GM23338 (cell line): ENCODE data around the gene RIN3. TPM values are rescaled to one million over a fixed set of nuclear protein-coding genes. Genes with fewer than 3 reads are reported as not detected.
A peak's percentile ranks its signal among the peaks of the same experiment; 100 is the strongest.

Experiments
- ATAC-seq: fragments of 200-7000 bp; cut with Tn5 transposase; 3 replicates; pipeline ENCODE4 v1.9.1; 2020
- DNase-seq: peaks from one replicate; pipeline ENCODE4 v3.0.0-alpha.2; 2015; ENCODE audit warnings: low spot score
- H2AFZ ChIP-seq: fragments of 200-600 bp; sonication (generic); 2 replicates; pipeline ENCODE4 v1.8.0; 2016; ENCODE audit warnings: antibody characterized with exemption, mild to moderate bottlenecking, moderate library complexity
- H3F3A ChIP-seq: fragments of 200-600 bp; sonication (generic); replicated peaks from 2 replicates; pipeline ENCODE4 v1.8.0; 2017; ENCODE audit warnings: antibody characterized with exemption, mixed run types, low read depth
- H3K27ac ChIP-seq: fragments of 200-600 bp; sonication (generic); 2 replicates; pipeline ENCODE4 v1.6.1; 2016; ENCODE audit warnings: low read depth
- H3K27me3 ChIP-seq: fragments of 200-600 bp; sonication (generic); 2 replicates; pipeline ENCODE4 v1.8.0; 2016; ENCODE audit warnings: mild to moderate bottlenecking, mixed run types, moderate library complexity; ENCODE audit not compliant: insufficient read depth
- H3K36me3 ChIP-seq: fragments of 200-600 bp; sonication (generic); 2 replicates; pipeline ENCODE4 v1.8.0; 2016; ENCODE audit warnings: mild to moderate bottlenecking; ENCODE audit not compliant: insufficient read depth
- H3K4me1 ChIP-seq: fragments of 200-600 bp; sonication (generic); 2 replicates; pipeline ENCODE4 v1.8.0; 2016; ENCODE audit warnings: mild to moderate bottlenecking, moderate library complexity; ENCODE audit not compliant: insufficient read depth
- H3K4me2 ChIP-seq: fragments of 200-600 bp; sonication (generic); 2 replicates; pipeline ENCODE4 v1.7.1; 2017; ENCODE audit warnings: mixed run types
- H3K4me3 ChIP-seq: fragments of 200-600 bp; sonication (generic); 2 replicates; pipeline ENCODE4 v1.6.1; 2016; ENCODE audit warnings: mixed run types
- H3K79me2 ChIP-seq: fragments of 200-600 bp; sonication (generic); replicated peaks from 2 replicates; pipeline ENCODE4 v1.8.0; 2017; ENCODE audit warnings: mild to moderate bottlenecking; ENCODE audit not compliant: insufficient read depth
- H3K9me2 ChIP-seq: fragments of 200-600 bp; sonication (generic); 2 replicates; pipeline ENCODE4 v1.8.0; 2017; ENCODE audit not compliant: insufficient read depth
- H4K20me1 ChIP-seq: fragments of 200-600 bp; sonication (generic); replicated peaks from 2 replicates; pipeline ENCODE4 v1.8.0; 2017; ENCODE audit warnings: mild to moderate bottlenecking; ENCODE audit not compliant: insufficient read depth
- H3K27ac Mint-ChIP-seq: 2 replicates; pipeline ENCODE4 v1.8.0; 2020; ENCODE audit warnings: inconsistent platforms, mild to moderate bottlenecking, moderate library complexity, mixed read lengths
- H3K27me3 Mint-ChIP-seq: 3 replicates; pipeline ENCODE4 v1.8.0; 2022; ENCODE audit warnings: low read depth, mild to moderate bottlenecking, moderate library complexity, mixed read lengths, inconsistent platforms; ENCODE audit not compliant: insufficient read depth, poor library complexity
- H3K36me3 Mint-ChIP-seq: 3 replicates; pipeline ENCODE4 v1.8.0; 2021; ENCODE audit warnings: low read depth, mild to moderate bottlenecking, inconsistent platforms, moderate library complexity, mixed read lengths
- H3K4me1 Mint-ChIP-seq: 3 replicates; pipeline ENCODE4 v1.8.0; 2020; ENCODE audit warnings: mild to moderate bottlenecking, inconsistent platforms, mixed read lengths
- H3K4me3 Mint-ChIP-seq: 3 replicates; pipeline ENCODE4 v1.8.0; 2021; ENCODE audit warnings: moderate library complexity, mild to moderate bottlenecking, inconsistent platforms, mixed read lengths
- H3K9me3 Mint-ChIP-seq: 3 replicates; pipeline ENCODE4 v1.8.0; 2020; ENCODE audit warnings: moderate library complexity, mild to moderate bottlenecking, inconsistent platforms, mixed read lengths
- CREB1 ChIP-seq: fragments of 250-450 bp; sonication (Bioruptor Pico); IDR thresholded peaks from 2 replicates; pipeline ENCODE4 v1.5.0; 2020; ENCODE audit warnings: low read depth, mild to moderate bottlenecking, moderate library complexity
- CTCF ChIP-seq, 2 experiments: fragments of 200-600 bp in 1 of 2; sonication (generic) in 1 of 2; conservative IDR thresholded peaks; 2 replicates each; pipeline versions ENCODE4 v1.5.1 to v1.6.1; 2016 to 2017; ENCODE audit warnings: antibody characterized with exemption in 2 of 2, low read depth in 2 of 2, mild to moderate bottlenecking in 2 of 2, moderate library complexity in 1 of 2
- EZH2 ChIP-seq: fragments of 200-600 bp; sonication (generic); IDR thresholded peaks from one replicate; pipeline ENCODE4 v1.8.0; 2017; ENCODE audit warnings: antibody characterized with exemption, mild to moderate bottlenecking, low read depth; ENCODE audit not compliant: unreplicated experiment
- EZH2phosphoT487 ChIP-seq: fragments of 200-600 bp; sonication (generic); IDR thresholded peaks from one replicate; pipeline ENCODE4 v1.8.1; 2018; ENCODE audit warnings: antibody characterized with exemption; ENCODE audit not compliant: unreplicated experiment
- JUNB ChIP-seq: IDR thresholded peaks from one replicate; pipeline ENCODE4 v1.6.1; 2016; ENCODE audit warnings: antibody characterized with exemption; ENCODE audit not compliant: unreplicated experiment
- NANOG ChIP-seq: IDR thresholded peaks from 2 replicates; pipeline ENCODE4 v1.6.1; 2016; ENCODE audit warnings: antibody characterized with exemption, borderline replicate concordance
- POLR2AphosphoS5 ChIP-seq: IDR thresholded peaks from 2 replicates; pipeline ENCODE4 v1.6.1; 2016; ENCODE audit warnings: antibody characterized with exemption, low read depth
- STAT1 ChIP-seq: IDR thresholded peaks from one replicate; pipeline ENCODE4 v1.6.1; 2016; ENCODE audit warnings: antibody characterized with exemption; ENCODE audit not compliant: unreplicated experiment
- ZNF114 ChIP-seq: fragments of 250-450 bp; sonication (Bioruptor Pico); IDR thresholded peaks from 2 replicates; pipeline ENCODE4 v1.5.0; 2020; ENCODE audit warnings: mild to moderate bottlenecking, moderate library complexity
- ZNF331 ChIP-seq: fragments of 250-450 bp; sonication (Bioruptor Pico); IDR thresholded peaks from 2 replicates; pipeline ENCODE4 v1.5.0; 2020; ENCODE audit warnings: low read depth, mild to moderate bottlenecking, moderate library complexity
- polyA plus RNA-seq: library from polyadenylated mRNA; unstranded; fragments of >200 nt; fragmentation: Nextera tagmentation; extraction: Ambion mirVana; gene quantifications from 2 replicates; pipeline ENCODE4 v1.2.1, GENCODE V29; 2016
- total RNA-seq: library from RNA; depleted of rRNA; stranded (reverse); fragments of >200 nt; shearing (Covaris generic); gene quantifications from 2 replicates; pipeline ENCODE4 v1.2.3, GENCODE V29; 2014
- TF ChIP-seq, protein P1 (sequence below): fragments of 250-450 bp; sonication (Bioruptor Pico); IDR thresholded peaks from 2 replicates; pipeline ENCODE4 v1.5.0; 2020; ENCODE audit warnings: mild to moderate bottlenecking, moderate library complexity
- TF ChIP-seq, protein P2 (sequence below): IDR thresholded peaks from 2 replicates; pipeline ENCODE4 v1.6.1; 2016; ENCODE audit warnings: antibody characterized with exemption
- TF ChIP-seq, protein P3 (sequence below): IDR thresholded peaks from one replicate; pipeline ENCODE4 v1.6.1; 2018; ENCODE audit warnings: antibody characterized with exemption; ENCODE audit not compliant: unreplicated experiment

RIN3 gene
- total and polyA plus RNA-seq, 2 experiments from 2014 or later, result 0.97 to 1.5 TPM

GRCh38 chr14:92525322-92526095 lies 11.9 kb downstream of the RIN3 start:
- Mint-ChIP-seq H3K9me3 (no peaks in the 10 kb centered on the region), H3K36me3 (no peaks in the 10 kb centered on the region), H3K27me3 (peaks cover 11% of the 10 kb centered on the region), H3K27ac (peak overlapping the region; percentile 75; the same call in 1 of the 2 replicates), H3K4me1 (no peaks in the 10 kb centered on the region), H3K4me3 (no peak overlapping the region)
- ATAC-seq (no peak), DNase-seq (no peak)
- TF ChIP-seq EZH2, result no peak
- no peak for TF ChIP-seq CREB1 (CRISPR knock-in tag)
- no peak for TF ChIP-seq CTCF (conservative IDR thresholded peaks at IDR 0.05; ENCODE audit: low read depth in 2 of 2)
- TF ChIP-seq, protein P1, sequence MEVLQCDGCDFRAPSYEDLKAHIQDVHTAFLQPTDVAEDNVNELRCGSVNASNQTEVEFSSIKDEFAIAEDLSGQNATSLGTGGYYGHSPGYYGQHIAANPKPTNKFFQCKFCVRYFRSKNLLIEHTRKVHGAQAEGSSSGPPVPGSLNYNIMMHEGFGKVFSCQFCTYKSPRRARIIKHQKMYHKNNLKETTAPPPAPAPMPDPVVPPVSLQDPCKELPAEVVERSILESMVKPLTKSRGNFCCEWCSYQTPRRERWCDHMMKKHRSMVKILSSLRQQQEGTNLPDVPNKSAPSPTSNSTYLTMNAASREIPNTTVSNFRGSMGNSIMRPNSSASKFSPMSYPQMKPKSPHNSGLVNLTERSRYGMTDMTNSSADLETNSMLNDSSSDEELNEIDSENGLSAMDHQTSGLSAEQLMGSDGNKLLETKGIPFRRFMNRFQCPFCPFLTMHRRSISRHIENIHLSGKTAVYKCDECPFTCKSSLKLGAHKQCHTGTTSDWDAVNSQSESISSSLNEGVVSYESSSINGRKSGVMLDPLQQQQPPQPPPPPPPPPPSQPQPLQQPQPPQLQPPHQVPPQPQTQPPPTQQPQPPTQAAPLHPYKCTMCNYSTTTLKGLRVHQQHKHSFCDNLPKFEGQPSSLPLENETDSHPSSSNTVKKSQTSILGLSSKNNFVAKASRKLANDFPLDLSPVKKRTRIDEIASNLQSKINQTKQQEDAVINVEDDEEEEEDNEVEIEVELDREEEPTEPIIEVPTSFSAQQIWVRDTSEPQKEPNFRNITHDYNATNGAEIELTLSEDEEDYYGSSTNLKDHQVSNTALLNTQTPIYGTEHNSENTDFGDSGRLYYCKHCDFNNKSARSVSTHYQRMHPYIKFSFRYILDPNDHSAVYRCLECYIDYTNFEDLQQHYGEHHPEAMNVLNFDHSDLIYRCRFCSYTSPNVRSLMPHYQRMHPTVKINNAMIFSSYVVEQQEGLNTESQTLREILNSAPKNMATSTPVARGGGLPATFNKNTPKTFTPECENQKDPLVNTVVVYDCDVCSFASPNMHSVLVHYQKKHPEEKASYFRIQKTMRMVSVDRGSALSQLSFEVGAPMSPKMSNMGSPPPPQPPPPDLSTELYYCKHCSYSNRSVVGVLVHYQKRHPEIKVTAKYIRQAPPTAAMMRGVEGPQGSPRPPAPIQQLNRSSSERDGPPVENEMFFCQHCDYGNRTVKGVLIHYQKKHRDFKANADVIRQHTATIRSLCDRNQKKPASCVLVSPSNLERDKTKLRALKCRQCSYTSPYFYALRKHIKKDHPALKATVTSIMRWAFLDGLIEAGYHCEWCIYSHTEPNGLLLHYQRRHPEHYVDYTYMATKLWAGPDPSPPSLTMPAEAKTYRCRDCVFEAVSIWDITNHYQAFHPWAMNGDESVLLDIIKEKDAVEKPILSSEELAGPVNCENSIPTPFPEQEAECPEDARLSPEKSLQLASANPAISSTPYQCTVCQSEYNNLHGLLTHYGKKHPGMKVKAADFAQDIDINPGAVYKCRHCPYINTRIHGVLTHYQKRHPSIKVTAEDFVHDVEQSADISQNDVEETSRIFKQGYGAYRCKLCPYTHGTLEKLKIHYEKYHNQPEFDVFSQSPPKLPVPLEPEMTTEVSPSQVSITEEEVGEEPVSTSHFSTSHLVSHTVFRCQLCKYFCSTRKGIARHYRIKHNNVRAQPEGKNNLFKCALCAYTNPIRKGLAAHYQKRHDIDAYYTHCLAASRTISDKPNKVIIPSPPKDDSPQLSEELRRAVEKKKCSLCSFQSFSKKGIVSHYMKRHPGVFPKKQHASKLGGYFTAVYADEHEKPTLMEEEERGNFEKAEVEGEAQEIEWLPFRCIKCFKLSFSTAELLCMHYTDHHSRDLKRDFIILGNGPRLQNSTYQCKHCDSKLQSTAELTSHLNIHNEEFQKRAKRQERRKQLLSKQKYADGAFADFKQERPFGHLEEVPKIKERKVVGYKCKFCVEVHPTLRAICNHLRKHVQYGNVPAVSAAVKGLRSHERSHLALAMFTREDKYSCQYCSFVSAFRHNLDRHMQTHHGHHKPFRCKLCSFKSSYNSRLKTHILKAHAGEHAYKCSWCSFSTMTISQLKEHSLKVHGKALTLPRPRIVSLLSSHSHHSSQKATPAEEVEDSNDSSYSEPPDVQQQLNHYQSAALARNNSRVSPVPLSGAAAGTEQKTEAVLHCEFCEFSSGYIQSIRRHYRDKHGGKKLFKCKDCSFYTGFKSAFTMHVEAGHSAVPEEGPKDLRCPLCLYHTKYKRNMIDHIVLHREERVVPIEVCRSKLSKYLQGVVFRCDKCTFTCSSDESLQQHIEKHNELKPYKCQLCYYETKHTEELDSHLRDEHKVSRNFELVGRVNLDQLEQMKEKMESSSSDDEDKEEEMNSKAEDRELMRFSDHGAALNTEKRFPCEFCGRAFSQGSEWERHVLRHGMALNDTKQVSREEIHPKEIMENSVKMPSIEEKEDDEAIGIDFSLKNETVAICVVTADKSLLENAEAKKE (CRISPR knock-in tag), result no peak
- no peak for TF ChIP-seq JUNB
- no peak for TF ChIP-seq STAT1
- TF ChIP-seq POLR2AphosphoS5, result no peak
- no peak for TF ChIP-seq ZNF114
- TF ChIP-seq, protein P2, sequence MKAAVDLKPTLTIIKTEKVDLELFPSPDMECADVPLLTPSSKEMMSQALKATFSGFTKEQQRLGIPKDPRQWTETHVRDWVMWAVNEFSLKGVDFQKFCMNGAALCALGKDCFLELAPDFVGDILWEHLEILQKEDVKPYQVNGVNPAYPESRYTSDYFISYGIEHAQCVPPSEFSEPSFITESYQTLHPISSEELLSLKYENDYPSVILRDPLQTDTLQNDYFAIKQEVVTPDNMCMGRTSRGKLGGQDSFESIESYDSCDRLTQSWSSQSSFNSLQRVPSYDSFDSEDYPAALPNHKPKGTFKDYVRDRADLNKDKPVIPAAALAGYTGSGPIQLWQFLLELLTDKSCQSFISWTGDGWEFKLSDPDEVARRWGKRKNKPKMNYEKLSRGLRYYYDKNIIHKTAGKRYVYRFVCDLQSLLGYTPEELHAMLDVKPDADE, result no peak
- no peak for TF ChIP-seq ZNF331
- no peak for TF ChIP-seq NANOG
- no peak for TF ChIP-seq EZH2phosphoT487
- TF ChIP-seq, protein P3, sequence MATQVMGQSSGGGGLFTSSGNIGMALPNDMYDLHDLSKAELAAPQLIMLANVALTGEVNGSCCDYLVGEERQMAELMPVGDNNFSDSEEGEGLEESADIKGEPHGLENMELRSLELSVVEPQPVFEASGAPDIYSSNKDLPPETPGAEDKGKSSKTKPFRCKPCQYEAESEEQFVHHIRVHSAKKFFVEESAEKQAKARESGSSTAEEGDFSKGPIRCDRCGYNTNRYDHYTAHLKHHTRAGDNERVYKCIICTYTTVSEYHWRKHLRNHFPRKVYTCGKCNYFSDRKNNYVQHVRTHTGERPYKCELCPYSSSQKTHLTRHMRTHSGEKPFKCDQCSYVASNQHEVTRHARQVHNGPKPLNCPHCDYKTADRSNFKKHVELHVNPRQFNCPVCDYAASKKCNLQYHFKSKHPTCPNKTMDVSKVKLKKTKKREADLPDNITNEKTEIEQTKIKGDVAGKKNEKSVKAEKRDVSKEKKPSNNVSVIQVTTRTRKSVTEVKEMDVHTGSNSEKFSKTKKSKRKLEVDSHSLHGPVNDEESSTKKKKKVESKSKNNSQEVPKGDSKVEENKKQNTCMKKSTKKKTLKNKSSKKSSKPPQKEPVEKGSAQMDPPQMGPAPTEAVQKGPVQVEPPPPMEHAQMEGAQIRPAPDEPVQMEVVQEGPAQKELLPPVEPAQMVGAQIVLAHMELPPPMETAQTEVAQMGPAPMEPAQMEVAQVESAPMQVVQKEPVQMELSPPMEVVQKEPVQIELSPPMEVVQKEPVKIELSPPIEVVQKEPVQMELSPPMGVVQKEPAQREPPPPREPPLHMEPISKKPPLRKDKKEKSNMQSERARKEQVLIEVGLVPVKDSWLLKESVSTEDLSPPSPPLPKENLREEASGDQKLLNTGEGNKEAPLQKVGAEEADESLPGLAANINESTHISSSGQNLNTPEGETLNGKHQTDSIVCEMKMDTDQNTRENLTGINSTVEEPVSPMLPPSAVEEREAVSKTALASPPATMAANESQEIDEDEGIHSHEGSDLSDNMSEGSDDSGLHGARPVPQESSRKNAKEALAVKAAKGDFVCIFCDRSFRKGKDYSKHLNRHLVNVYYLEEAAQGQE, result no peak
- Histone ChIP-seq H3K36me3 (no peaks in the 10 kb centered on the region), H3K27ac (no peak overlapping the region), H3K79me2 (no peaks in the 10 kb centered on the region), H3K9me2 (no peaks in the 10 kb centered on the region), H3K4me3 (no peak overlapping the region), H3K4me2 (no peak overlapping the region), H3K4me1 (no peaks in the 10 kb centered on the region), H3F3A (no peaks in the 10 kb centered on the region), H3K27me3 (no peaks in the 10 kb centered on the region), H4K20me1 (no peaks in the 10 kb centered on the region), H2AFZ (no peak overlapping the region)
